Measurements from ENCODE around the gene ZNF750.

The ZNF750 gene

GRCh38 chr17:82859431-82860403 is 19.9 kb upstream of the ZNF750 start:
- no peak for DNase-seq

- DNase-seq: no peak
Measured at GRCh38 chr17:82858376-82859126, 18.7 kb upstream of the ZNF750 start.

- no peak for DNase-seq
Measured at GRCh38 chr17:82856361-82856760, 16.5 kb upstream of the ZNF750 start.

GRCh38 chr17:82854226-82854625 is 14.4 kb upstream of the ZNF750 start:
- DNase-seq: no peak

GRCh38 chr17:82851381-82851780 is 11.6 kb upstream of the ZNF750 start:
- no peak for DNase-seq

- DNase-seq: no peak
Measured at GRCh38 chr17:82849076-82849945, 9.5 kb upstream of the ZNF750 start.

- no peak for DNase-seq
Measured at GRCh38 chr17:82848022-82848592, 8.3 kb upstream of the ZNF750 start.

GRCh38 chr17:82846061-82846691 is 6.4 kb upstream of the ZNF750 start:
- DNase-seq: no peak

GRCh38 chr17:82845163-82845807 is 5.5 kb upstream of the ZNF750 start:
- DNase-seq: no peak

GRCh38 chr17:82844796-82845162 is 5.0 kb upstream of the ZNF750 start:
- no peak for DNase-seq

- DNase-seq: no peak
Measured at GRCh38 chr17:82843904-82844680, 4.3 kb upstream of the ZNF750 start.

GRCh38 chr17:82841921-82842596 is 2.2 kb upstream of the ZNF750 start:
- no peak for DNase-seq

GRCh38 chr17:82840431-82840831 is 609 bp upstream of the ZNF750 start:
- DNase-seq: no peak

- DNase-seq: no peak
Measured at GRCh38 chr17:82838386-82839063, 1.3 kb downstream of the ZNF750 start.

GRCh38 chr17:82837586-82838320 is 2.1 kb downstream of the ZNF750 start:
- DNase-seq: no peak

GRCh38 chr17:82836823-82837357 is 2.9 kb downstream of the ZNF750 start:
- no peak for DNase-seq

GRCh38 chr17:82835766-82836512 is 3.9 kb downstream of the ZNF750 start:
- DNase-seq: no peak

- no peak for DNase-seq
Measured at GRCh38 chr17:82835122-82835521, 4.7 kb downstream of the ZNF750 start.

Data from GOT3 (cell line).